RWPE2 (cell line): ENCODE measurements around the gene MC1R.
"Not testable (repeated sequence)": the region's sequence is repeated elsewhere in the genome, so short reads cannot be mapped to it uniquely, and the experiment has no call there.

Source experiments
- ATAC-seq: fragments of 200-7000 bp; cut with Tn5 transposase; 3 replicates; pipeline ENCODE4 v1.9.1; 2021; ENCODE audit warnings: low read depth
- DNase-seq: peaks from one replicate; pipeline ENCODE4 v3.0.0-alpha.2; 2020; ENCODE audit warnings: low spot score
- H3K27ac ChIP-seq: fragments of 450-650 bp; 2 replicates; pipeline ENCODE4 v1.5.1; 2017; ENCODE audit warnings: mild to moderate bottlenecking; ENCODE audit not compliant: poor library complexity, severe bottlenecking
- H3K27me3 ChIP-seq: fragments of 250-450 bp; sonication (Bioruptor Pico); 2 replicates; pipeline ENCODE4 v1.5.1; 2021; ENCODE audit warnings: mild to moderate bottlenecking, moderate library complexity; ENCODE audit not compliant: insufficient read depth, poor library complexity, severe bottlenecking
- H3K36me3 ChIP-seq: fragments of 250-450 bp; sonication (Bioruptor Pico); 2 replicates; pipeline ENCODE4 v1.5.1; 2020; ENCODE audit warnings: low read depth, mild to moderate bottlenecking, moderate library complexity
- H3K4me1 ChIP-seq: fragments of 250-450 bp; sonication (Bioruptor Pico); 2 replicates; pipeline ENCODE4 v1.5.1; 2021; ENCODE audit warnings: mild to moderate bottlenecking, moderate library complexity; ENCODE audit not compliant: insufficient read depth, poor library complexity, severe bottlenecking
- H3K4me3 ChIP-seq: fragments of 250-450 bp; sonication (Bioruptor Pico); 2 replicates; pipeline ENCODE4 v1.5.1; 2021; ENCODE audit warnings: mild to moderate bottlenecking, moderate library complexity; ENCODE audit not compliant: severe bottlenecking
- H3K9me3 ChIP-seq: fragments of 250-450 bp; sonication (Bioruptor Pico); 2 replicates; pipeline ENCODE4 v1.5.1; 2021; ENCODE audit warnings: mild to moderate bottlenecking, moderate library complexity; ENCODE audit not compliant: severe bottlenecking
- CTCF ChIP-seq: fragments of 450-650 bp; IDR thresholded peaks from one replicate; pipeline ENCODE4 v1.5.1; 2017; ENCODE audit warnings: mild to moderate bottlenecking, moderate library complexity; ENCODE audit not compliant: poor library complexity, severe bottlenecking

MC1R gene

GRCh38 chr16:89912627-89913026 is 6.0 kb upstream of the MC1R start:
- no peak for DNase-seq
- no peak for TF ChIP-seq CTCF
- Histone ChIP-seq H3K36me3 (peaks cover 10% of the 10 kb centered on the region), H3K4me1 (peaks cover 10% of the 10 kb centered on the region), H3K27ac (no peak overlapping the region), H3K27me3 (no peaks in the 10 kb centered on the region), H3K9me3 (no peaks in the 10 kb centered on the region), H3K4me3 (no peak overlapping the region)
- ATAC-seq, result no peak

GRCh38 chr16:89913408-89914387 is 5.0 kb upstream of the MC1R start:
- no peak for TF ChIP-seq CTCF
- no peak overlapping the region for H3K27ac ChIP-seq
- no peak overlapping the region for H3K4me3 ChIP-seq
- DNase-seq (no peak), ATAC-seq (no peak)
- H3K36me3 ChIP-seq, result peaks cover 10% of the 10 kb centered on the region
- no peaks in the 10 kb centered on the region for H3K9me3 ChIP-seq
- H3K27me3 ChIP-seq, result no peaks in the 10 kb centered on the region
- H3K4me1 ChIP-seq, result peaks cover 16% of the 10 kb centered on the region

GRCh38 chr16:89914642-89915285 is 3.9 kb upstream of the MC1R start:
- DNase-seq, H3K27me3 ChIP-seq, ATAC-seq, H3K9me3 ChIP-seq, H3K36me3 ChIP-seq, H3K4me3 ChIP-seq, H3K27ac ChIP-seq: not testable (repeated sequence)
- H3K4me1 ChIP-seq, result peaks cover 16% of the 10 kb centered on the region

GRCh38 chr16:89915303-89916232 is 3.1 kb upstream of the MC1R start:
- no peak for ATAC-seq
- Histone ChIP-seq H3K27me3 (no peaks in the 10 kb centered on the region), H3K36me3 (no peaks in the 10 kb centered on the region; the same call in 1 of the 2 replicates), H3K27ac (no peak overlapping the region), H3K4me3 (no peak overlapping the region), H3K9me3 (no peaks in the 10 kb centered on the region), H3K4me1 (peaks cover 13% of the 10 kb centered on the region)
- TF ChIP-seq CTCF, result no peak
- DNase-seq, result no peak
